Measurements from ENCODE around the gene STMN1.

STMN1 gene

GRCh38 chr1:25867210-25867991, 38.8 kb downstream of the STMN1 start:
- DNase-seq: no peak

GRCh38 chr1:25866288-25866687, 39.9 kb downstream of the STMN1 start:
- DNase-seq: no peak

- DNase-seq: no peak
Observed at GRCh38 chr1:25864434-25864833, 41.8 kb downstream of the STMN1 start.

- no peak for DNase-seq
Observed at GRCh38 chr1:25863486-25864262, 42.5 kb downstream of the STMN1 start.

GRCh38 chr1:25862785-25863485, 43.3 kb downstream of the STMN1 start:
- DNase-seq: no peak

- DNase-seq: no peak
Observed at GRCh38 chr1:25861316-25862286, 44.6 kb downstream of the STMN1 start.

GRCh38 chr1:25858906-25859789, 47.1 kb downstream of the STMN1 start, which contains the start of gene AUNIP:
AUNIP (minus strand) TSS chr1:25859457; CDS start chr1:25859357, 100 bp downstream.
- DNase-seq: peak; percentile 51

- DNase-seq: no peak
Observed at GRCh38 chr1:25858494-25858893, 47.7 kb downstream of the STMN1 start.

- DNase-seq: no peak
Observed at GRCh38 chr1:25856856-25857255, 49.4 kb downstream of the STMN1 start.

- DNase-seq: no peak
Observed at GRCh38 chr1:25854554-25854953, 51.7 kb downstream of the STMN1 start.
